GM12878 (cell line): ENCODE data around the gene CEACAM1. TPM values are rescaled to one million over a fixed set of nuclear protein-coding genes. Genes with fewer than 3 reads are reported as not detected.

Experiments
- ATAC-seq: fragments of 200-7000 bp; cut with Tn5 transposase; 3 replicates; pipeline ENCODE4 v1.9.1; 2020; ENCODE audit warnings: mild to moderate bottlenecking, moderate library complexity
- BruUV-seq: library from RNA; stranded (reverse); fragments of 400-500 nt; replicated peaks from 2 replicates; lab custom pipeline; 2021; lab: Mats Ljungman, UMichigan
- CTCF ChIA-PET: fragments of 300-600 bp; sonication (Branson Sonifier 250); formaldehyde crosslinking; extraction: SDS; loops from one replicate; lab custom pipeline; 2021; ENCODE audit warnings: inconsistent platforms; lab: Yijun Ruan, JAX
- POLR2A ChIA-PET: fragments of 350-600 bp; formaldehyde crosslinking; extraction: SDS; loops from one replicate; lab custom pipeline; 2021; ENCODE audit warnings: inconsistent platforms; lab: Charles Lee
- RAD21 ChIA-PET: fragments of 300-600 bp; sonication (Branson Sonifier 250); formaldehyde crosslinking; loops from one replicate; lab custom pipeline; 2023; ENCODE audit warnings: antibody characterized with exemption; ENCODE audit not compliant: unreplicated experiment; lab: Charles Lee
- SMC1A ChIA-PET: fragments of 300-600 bp; sonication (Branson Sonifier 250); formaldehyde crosslinking; loops from one replicate; lab custom pipeline; 2023; ENCODE audit not compliant: unreplicated experiment, uncharacterized antibody; lab: Charles Lee
- DNase-seq: peaks from one replicate; pipeline ENCODE4 v3.0.0-alpha.2; 2011; ENCODE audit warnings: low read depth, low spot score
- FAIRE-seq: peaks from 3 replicates; lab custom pipeline; 2011; peaks lifted over from hg19 to GRCh38; lab: Jason Lieb, UNC
- H2AFZ ChIP-seq: 2 replicates; pipeline ENCODE4 v1.6.0; 2011; ENCODE audit warnings: low read depth, low read length, control low read depth; ENCODE audit not compliant: control insufficient read depth
- H3K27ac ChIP-seq: 2 replicates; pipeline ENCODE4 v1.5.1; 2011; ENCODE audit warnings: control low read depth; ENCODE audit not compliant: control insufficient read depth, insufficient read depth
- H3K27me3 ChIP-seq, 2 experiments: replicated peaks in 1 of 2; 2 replicates each; pipeline versions ENCODE4 v1.6.0 to v1.6.1; 2011; ENCODE audit warnings: low read length in 1 of 2; ENCODE audit not compliant: control insufficient read depth in 2 of 2, insufficient read depth in 2 of 2
- H3K36me3 ChIP-seq, 2 experiments: 2 replicates each; pipeline ENCODE4 v1.5.1; 2011; ENCODE audit warnings: low read length in 1 of 2; ENCODE audit not compliant: control insufficient read depth in 2 of 2, insufficient read depth in 2 of 2
- H3K4me1 ChIP-seq: 2 replicates; pipeline ENCODE4 v1.6.1; 2011; ENCODE audit warnings: mild to moderate bottlenecking, low read length, moderate library complexity, mixed read lengths; ENCODE audit not compliant: control insufficient read depth, insufficient read depth
- H3K4me2 ChIP-seq: 2 replicates; pipeline ENCODE4 v1.6.0; 2011; ENCODE audit warnings: control low read depth; ENCODE audit not compliant: control insufficient read depth, insufficient read depth
- H3K4me3 ChIP-seq: fragments of 200-600 bp; sonication (generic); 2 replicates; pipeline ENCODE4 v1.5.1; 2016
- H3K79me2 ChIP-seq: 2 replicates; pipeline ENCODE4 v1.6.0; 2011; ENCODE audit warnings: low read length; ENCODE audit not compliant: control insufficient read depth, insufficient read depth
- H3K9ac ChIP-seq: 2 replicates; pipeline ENCODE4 v1.8.0; 2011; ENCODE audit warnings: low read length, control low read depth, mixed read lengths; ENCODE audit not compliant: control insufficient read depth, insufficient read depth
- H3K9me3 ChIP-seq: replicated peaks from 3 replicates; pipeline ENCODE4 v1.5.1; 2011; ENCODE audit warnings: mild to moderate bottlenecking, low read length; ENCODE audit not compliant: control insufficient read depth, insufficient read depth
- H4K20me1 ChIP-seq: 2 replicates; pipeline ENCODE4 v1.6.0; 2011; ENCODE audit not compliant: control insufficient read depth, insufficient read depth
- FOXM1 ChIP-seq: IDR thresholded peaks from 2 replicates; pipeline ENCODE4 v1.6.1; 2012; ENCODE audit warnings: low read depth, mild to moderate bottlenecking, inconsistent platforms, low read length, moderate library complexity
- PRDM15 ChIP-seq: fragments of 450-650 bp; formaldehyde crosslinking; IDR thresholded peaks from 2 replicates; pipeline ENCODE4 v1.4.0; 2020; ENCODE audit warnings: mild to moderate bottlenecking, moderate library complexity
- SMAD1 ChIP-seq: fragments of 450-650 bp; IDR thresholded peaks from 2 replicates; pipeline ENCODE4 v1.6.1; 2018; ENCODE audit warnings: mild to moderate bottlenecking, low read depth; ENCODE audit not compliant: partially characterized antibody
- ZBED1 ChIP-seq: IDR thresholded peaks from 2 replicates; pipeline ENCODE4 v1.6.1; 2016; ENCODE audit warnings: borderline replicate concordance
- WGBS: methylation state at CpG from one replicate; pipeline ENCODE4 v1.1.6; 2016; ENCODE audit warnings: low lambda C conversion rate; ENCODE audit not compliant: insufficient replicate concordance, insufficient coverage; ENCODE audit errors: missing lambda C conversion rate; 5-methylcytosine and 5-hydroxymethylcytosine counted together
- in situ Hi-C: fragments of 300-500 bp; cut with MboI; formaldehyde crosslinking; loops from 9 replicates; pipeline ENCODE4 v1.14.3; 2018; ENCODE audit warnings: mixed read lengths
- intact Hi-C: fragments of 100-400 bp; cut with micrococcal nuclease; formaldehyde crosslinking; loops from one replicate; pipeline ENCODE4 v1.14.2; 2022; ENCODE audit not compliant: unreplicated experiment
- polyA plus RNA-seq, 11 experiments: library from polyadenylated mRNA; depleted of rRNA in 4 of 11; unstranded in 6 of 11; stranded (reverse) in 5 of 11; fragments of >200 nt; fragmentation: Nextera tagmentation in 4 of 11; fragmentation: Illumina TruSeq in 1 of 11; extraction: Ambion mirVana in 4 of 11; extraction: Trizol in 1 of 11; gene quantifications; 1 replicate in 1 of 11; 2 replicates in 10 of 11; pipeline versions ENCODE4 v1.2.1 to v1.2.3, GENCODE V29; 2011 to 2016; ENCODE audit warnings: inconsistent platforms in 2 of 11, missing spikeins in 2 of 11, low read depth in 1 of 11
- total RNA-seq, 4 experiments: library from RNA; depleted of rRNA in 3 of 4; stranded (reverse); fragments of >200 nt in 3 of 4; fragmentation: Illumina TruSeq in 1 of 4; extraction: Trizol in 1 of 4; gene quantifications; 2 replicates each; pipeline versions ENCODE4 v1.2.1 to v1.2.3, GENCODE V29; 2013 to 2021
- TF ChIP-seq, protein P1 (sequence below): fragments of 450-650 bp; IDR thresholded peaks from 2 replicates; pipeline ENCODE4 v1.6.1; 2017; ENCODE audit warnings: mild to moderate bottlenecking, moderate library complexity
- TF ChIP-seq, protein P2 (sequence below), 3 experiments: IDR thresholded peaks in 2 of 3; conservative IDR thresholded peaks in 1 of 3; 2 replicates each; pipeline ENCODE4 v1.5.1; 2011; ENCODE audit warnings: low read depth in 3 of 3, low read length in 3 of 3, mild to moderate bottlenecking in 3 of 3, control low read depth in 2 of 3, moderate library complexity in 2 of 3, inconsistent platforms in 1 of 3, mixed read lengths in 1 of 3; ENCODE audit not compliant: control insufficient read depth in 2 of 3, insufficient read depth in 1 of 3; ENCODE audit errors: extremely low read depth in 1 of 3
- TF ChIP-seq, protein P3 (sequence below): fragments of 450-650 bp; IDR thresholded peaks from 2 replicates; pipeline ENCODE4 v1.6.1; 2017; ENCODE audit warnings: mild to moderate bottlenecking
- TF ChIP-seq, protein P4 (sequence below): fragments of 450-650 bp; IDR thresholded peaks from 2 replicates; pipeline ENCODE4 v1.6.1; 2016; ENCODE audit warnings: mild to moderate bottlenecking

The CEACAM1 gene
- total and polyA plus RNA-seq, 10 of the 15 experiments (the other 5 are each of a cell fraction or from before 2014, with no cell fraction given): 3.9 to 24.0 (median 6.5) TPM

DNA sequence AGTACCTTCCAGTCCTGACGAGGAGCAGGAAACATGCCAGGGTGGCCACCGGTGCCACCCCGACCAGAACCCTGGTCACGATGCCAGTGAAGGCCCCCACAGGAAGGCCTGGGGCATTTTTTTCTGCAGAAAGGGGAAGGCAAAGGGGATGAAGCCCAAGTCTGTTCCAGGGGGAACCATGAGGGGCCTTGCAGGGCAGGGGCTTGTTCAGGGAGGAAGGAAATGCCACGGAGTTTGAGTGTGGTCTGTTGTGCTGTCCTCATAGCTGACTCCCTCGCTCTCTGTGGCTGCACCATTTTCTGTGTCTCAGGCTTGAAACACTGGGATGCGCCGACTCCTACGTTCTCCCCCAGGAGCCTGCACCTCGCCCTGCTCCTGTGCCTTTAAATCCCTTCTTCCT lies 27.5 kb upstream of the CEACAM1 start:
- ChIA-PET CTCF (interaction anchor here (0.8 kb wide), 1 partner anchor 106 kb away, joined by 3 read pairs; no protein-coding TSS in a partner anchor), RAD21 (no interaction called here), SMC1A (no interaction called here), POLR2A (no interaction called here)
- Histone ChIP-seq H3K4me1 (no peaks in the 10 kb centered on the region), H3K4me3 (no peak overlapping the region), H3K9ac (no peak overlapping the region), H3K79me2 (no peaks in the 10 kb centered on the region), H3K4me2 (no peak overlapping the region), H4K20me1 (no peaks in the 10 kb centered on the region), H2AFZ (no peak overlapping the region)
- DNase-seq (no peak), ATAC-seq (no peak)
- BruUV-seq: no TSS peak
- TF ChIP-seq ZBED1 (no peak), SMAD1 (no peak), FOXM1 (no peak), PRDM15 (CRISPR knock-in tag) (no peak)
- TF ChIP-seq, protein P1, sequence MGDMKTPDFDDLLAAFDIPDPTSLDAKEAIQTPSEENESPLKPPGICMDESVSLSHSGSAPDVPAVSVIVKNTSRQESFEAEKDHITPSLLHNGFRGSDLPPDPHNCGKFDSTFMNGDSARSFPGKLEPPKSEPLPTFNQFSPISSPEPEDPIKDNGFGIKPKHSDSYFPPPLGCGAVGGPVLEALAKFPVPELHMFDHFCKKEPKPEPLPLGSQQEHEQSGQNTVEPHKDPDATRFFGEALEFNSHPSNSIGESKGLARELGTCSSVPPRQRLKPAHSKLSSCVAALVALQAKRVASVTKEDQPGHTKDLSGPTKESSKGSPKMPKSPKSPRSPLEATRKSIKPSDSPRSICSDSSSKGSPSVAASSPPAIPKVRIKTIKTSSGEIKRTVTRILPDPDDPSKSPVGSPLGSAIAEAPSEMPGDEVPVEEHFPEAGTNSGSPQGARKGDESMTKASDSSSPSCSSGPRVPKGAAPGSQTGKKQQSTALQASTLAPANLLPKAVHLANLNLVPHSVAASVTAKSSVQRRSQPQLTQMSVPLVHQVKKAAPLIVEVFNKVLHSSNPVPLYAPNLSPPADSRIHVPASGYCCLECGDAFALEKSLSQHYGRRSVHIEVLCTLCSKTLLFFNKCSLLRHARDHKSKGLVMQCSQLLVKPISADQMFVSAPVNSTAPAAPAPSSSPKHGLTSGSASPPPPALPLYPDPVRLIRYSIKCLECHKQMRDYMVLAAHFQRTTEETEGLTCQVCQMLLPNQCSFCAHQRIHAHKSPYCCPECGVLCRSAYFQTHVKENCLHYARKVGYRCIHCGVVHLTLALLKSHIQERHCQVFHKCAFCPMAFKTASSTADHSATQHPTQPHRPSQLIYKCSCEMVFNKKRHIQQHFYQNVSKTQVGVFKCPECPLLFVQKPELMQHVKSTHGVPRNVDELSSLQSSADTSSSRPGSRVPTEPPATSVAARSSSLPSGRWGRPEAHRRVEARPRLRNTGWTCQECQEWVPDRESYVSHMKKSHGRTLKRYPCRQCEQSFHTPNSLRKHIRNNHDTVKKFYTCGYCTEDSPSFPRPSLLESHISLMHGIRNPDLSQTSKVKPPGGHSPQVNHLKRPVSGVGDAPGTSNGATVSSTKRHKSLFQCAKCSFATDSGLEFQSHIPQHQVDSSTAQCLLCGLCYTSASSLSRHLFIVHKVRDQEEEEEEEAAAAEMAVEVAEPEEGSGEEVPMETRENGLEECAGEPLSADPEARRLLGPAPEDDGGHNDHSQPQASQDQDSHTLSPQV: no peak
- TF ChIP-seq, protein P2, sequence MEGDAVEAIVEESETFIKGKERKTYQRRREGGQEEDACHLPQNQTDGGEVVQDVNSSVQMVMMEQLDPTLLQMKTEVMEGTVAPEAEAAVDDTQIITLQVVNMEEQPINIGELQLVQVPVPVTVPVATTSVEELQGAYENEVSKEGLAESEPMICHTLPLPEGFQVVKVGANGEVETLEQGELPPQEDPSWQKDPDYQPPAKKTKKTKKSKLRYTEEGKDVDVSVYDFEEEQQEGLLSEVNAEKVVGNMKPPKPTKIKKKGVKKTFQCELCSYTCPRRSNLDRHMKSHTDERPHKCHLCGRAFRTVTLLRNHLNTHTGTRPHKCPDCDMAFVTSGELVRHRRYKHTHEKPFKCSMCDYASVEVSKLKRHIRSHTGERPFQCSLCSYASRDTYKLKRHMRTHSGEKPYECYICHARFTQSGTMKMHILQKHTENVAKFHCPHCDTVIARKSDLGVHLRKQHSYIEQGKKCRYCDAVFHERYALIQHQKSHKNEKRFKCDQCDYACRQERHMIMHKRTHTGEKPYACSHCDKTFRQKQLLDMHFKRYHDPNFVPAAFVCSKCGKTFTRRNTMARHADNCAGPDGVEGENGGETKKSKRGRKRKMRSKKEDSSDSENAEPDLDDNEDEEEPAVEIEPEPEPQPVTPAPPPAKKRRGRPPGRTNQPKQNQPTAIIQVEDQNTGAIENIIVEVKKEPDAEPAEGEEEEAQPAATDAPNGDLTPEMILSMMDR (IDR thresholded peaks at IDR 0.05 in 2 of 3, conservative IDR thresholded peaks at IDR 0.05 in 1 of 3; ENCODE audit: control insufficient read depth in 2 of 3, extremely low read depth in 1 of 3, insufficient read depth in 1 of 3, low read depth in 3 of 3, low read length in 3 of 3): no peak
- TF ChIP-seq, protein P3, sequence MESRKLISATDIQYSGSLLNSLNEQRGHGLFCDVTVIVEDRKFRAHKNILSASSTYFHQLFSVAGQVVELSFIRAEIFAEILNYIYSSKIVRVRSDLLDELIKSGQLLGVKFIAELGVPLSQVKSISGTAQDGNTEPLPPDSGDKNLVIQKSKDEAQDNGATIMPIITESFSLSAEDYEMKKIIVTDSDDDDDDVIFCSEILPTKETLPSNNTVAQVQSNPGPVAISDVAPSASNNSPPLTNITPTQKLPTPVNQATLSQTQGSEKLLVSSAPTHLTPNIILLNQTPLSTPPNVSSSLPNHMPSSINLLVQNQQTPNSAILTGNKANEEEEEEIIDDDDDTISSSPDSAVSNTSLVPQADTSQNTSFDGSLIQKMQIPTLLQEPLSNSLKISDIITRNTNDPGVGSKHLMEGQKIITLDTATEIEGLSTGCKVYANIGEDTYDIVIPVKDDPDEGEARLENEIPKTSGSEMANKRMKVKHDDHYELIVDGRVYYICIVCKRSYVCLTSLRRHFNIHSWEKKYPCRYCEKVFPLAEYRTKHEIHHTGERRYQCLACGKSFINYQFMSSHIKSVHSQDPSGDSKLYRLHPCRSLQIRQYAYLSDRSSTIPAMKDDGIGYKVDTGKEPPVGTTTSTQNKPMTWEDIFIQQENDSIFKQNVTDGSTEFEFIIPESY: no peak
- TF ChIP-seq, protein P4, sequence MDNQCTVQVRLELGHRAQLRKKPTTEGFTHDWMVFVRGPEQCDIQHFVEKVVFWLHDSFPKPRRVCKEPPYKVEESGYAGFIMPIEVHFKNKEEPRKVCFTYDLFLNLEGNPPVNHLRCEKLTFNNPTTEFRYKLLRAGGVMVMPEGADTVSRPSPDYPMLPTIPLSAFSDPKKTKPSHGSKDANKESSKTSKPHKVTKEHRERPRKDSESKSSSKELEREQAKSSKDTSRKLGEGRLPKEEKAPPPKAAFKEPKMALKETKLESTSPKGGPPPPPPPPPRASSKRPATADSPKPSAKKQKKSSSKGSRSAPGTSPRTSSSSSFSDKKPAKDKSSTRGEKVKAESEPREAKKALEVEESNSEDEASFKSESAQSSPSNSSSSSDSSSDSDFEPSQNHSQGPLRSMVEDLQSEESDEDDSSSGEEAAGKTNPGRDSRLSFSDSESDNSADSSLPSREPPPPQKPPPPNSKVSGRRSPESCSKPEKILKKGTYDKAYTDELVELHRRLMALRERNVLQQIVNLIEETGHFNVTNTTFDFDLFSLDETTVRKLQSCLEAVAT: no peak
- TF ChIP-seq, all 136 proteins: peak for 0
- intact Hi-C loops (no loop called here), in situ Hi-C loops (no loop called here)
- WGBS: 9% methylated on average over 10 of the region's 10 CpGs
- Histone ChIP-seq H3K36me3 (no peaks in the 10 kb centered on the region), H3K9me3 (peaks cover 2% of the 10 kb centered on the region; the same call in 1 of the 3 replicates), H3K27ac (no peak overlapping the region), H3K27me3 (peaks cover 3 to 6% of the 10 kb centered on the region in 2 experiments; a peak in 2 of 4 replicates)
- FAIRE-seq: no peak
